Stimulated activated CD4-positive, alpha-beta T cell treated with anti-CD3 and anti-CD28 coated beads, Interleukin-12 subunit alpha, Interleukin-12 subunit beta, amount 100 ng/mL, for 48 hours (primary cell): ENCODE results near the gene SLC9A9.
"Not testable (repeated sequence)": the region's sequence is repeated elsewhere in the genome, so short reads cannot be mapped to it uniquely, and the experiment has no call there.

Source experiments
- DNase-seq, 3 donors: peaks; one replicate each; pipeline ENCODE4 v3.0.0-alpha.2; 2020; ENCODE audit warnings: low read depth in 2 of 3, low spot score in 1 of 3

Gene SLC9A9

DNA sequence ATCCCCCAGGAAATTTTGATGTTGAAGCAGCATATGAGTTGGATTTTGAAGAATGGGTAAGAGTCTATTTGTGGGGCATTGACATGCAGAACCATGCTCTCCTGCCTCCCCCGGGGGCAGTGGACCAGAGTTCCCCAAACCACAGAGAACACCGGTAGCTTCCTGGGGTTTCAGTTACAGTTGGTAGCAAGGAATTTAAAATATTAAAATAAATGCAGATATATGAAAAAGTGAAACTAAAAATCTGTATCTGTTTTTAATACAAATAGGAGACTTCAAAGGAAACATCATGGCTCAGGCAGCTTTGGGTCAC lies 37.4 kb downstream of the SLC9A9 start:
- DNase-seq, result no peak

DNA sequence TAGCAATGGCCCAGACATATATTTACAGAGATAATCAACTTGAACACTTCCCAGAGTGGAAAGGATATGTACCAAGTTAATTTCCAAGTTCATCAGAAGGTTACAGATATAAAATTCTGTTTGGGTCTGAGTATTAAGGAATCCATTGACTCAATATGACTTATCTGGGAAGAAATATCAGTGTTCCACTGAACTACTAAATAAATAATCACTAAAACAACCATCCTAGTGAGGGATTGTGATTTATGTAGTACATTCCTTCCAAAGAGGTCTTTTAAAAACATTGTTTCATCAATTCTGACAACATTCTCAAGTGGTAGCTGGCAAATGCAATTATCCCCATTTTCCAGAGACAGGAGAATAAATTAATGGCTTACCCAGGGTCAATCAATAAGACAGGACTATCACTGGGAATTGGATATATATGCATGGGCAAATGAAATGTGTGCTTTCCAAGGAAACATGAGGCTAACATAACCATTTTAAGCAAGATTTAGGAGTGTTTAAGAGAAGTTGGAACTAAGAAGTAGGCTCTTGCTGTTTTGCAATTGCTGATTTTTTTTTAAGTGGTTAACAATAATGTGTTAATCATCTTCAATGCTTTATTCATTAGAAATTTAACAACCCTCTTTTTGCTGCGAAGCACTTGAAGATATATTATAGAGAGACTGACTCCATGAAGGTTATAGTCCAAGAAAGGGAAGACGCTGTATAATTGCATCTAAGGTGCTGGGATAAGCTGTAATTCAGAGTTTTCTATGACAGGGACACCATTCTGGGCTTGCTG lies 37.9 kb downstream of the SLC9A9 start:
- no peak for DNase-seq

DNA sequence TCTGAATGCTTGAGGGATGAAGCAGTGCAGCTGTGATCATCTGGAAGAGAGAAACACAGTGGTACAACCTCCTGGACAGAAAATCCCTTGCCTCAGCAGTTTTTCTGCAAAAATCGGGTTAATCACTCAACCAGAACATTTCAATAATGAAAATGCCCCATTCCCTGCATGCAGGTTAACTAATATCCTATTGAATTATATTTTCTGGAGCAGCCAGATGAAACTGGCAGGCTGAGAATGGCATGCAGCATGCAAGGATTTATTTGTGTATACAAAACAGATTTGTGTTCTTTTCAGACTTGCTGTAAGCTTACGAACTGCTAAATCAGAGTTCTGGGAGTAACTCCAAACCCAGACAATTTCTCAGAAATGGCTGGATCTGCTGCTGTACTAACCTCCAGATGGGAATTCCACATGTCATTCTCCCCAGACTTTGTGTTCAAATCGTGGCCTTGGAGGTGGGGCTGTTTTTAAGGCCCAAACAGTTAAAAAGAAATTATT lies 39.1 kb downstream of the SLC9A9 start:
- DNase-seq, result no peak

DNA sequence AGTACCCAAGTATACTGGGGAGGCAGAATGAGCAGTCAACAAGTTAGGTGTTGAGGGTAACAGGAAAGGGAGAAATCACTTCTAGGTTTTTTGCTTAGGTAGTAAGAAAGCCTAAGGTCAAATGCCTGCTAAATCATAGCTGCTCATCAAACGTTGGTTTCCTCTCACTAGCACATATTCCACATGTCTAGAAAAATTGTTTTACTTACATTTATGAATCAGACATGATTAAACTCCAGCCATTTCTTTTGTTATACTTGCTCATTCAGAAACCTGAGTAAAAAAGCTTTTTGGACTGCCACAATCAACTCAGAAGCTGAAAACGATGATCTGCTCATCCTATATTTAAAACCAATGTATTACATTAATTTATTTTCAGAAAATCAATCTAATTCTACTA lies 40.2 kb downstream of the SLC9A9 start:
- DNase-seq, result no peak

DNA sequence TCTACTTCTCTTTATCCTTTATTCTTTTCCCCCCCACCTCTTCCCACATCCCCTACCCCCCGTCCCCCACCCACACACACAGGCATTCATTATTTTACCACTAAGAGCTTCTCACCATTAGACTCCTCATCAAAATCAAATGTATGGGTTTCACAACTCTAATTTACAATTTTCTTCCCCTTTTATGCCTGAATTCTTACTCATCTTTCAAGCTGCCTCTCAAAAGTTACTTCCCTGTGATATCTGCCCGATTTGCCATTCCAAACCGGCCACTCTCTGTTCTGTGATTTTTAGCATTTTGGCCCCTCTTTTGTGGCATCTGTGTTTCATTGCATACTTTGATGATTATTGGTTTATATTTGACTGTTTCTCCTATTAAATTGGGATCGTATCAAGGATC lies 42.2 kb downstream of the SLC9A9 start:
- DNase-seq, result no peak

DNA sequence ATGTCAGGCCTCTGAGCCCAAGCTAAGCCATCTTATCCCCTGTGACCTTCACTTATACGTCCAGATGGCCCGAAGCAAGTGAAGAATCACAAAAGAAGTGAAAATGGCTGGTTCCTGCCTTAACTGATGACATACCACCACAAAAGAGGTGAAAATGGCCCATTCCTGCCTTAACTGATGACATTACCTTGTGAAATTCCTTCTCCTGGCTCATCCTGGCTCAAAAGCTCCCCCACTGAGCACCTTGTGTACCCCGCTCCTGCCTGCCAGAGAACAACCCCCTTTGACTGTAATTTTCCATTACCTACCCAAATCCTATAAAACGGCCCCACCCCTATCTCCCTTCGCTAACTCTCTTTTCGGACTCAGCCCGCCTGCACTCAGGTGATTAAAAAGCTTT lies 42.8 kb downstream of the SLC9A9 start:
- not testable (repeated sequence) for DNase-seq

DNA sequence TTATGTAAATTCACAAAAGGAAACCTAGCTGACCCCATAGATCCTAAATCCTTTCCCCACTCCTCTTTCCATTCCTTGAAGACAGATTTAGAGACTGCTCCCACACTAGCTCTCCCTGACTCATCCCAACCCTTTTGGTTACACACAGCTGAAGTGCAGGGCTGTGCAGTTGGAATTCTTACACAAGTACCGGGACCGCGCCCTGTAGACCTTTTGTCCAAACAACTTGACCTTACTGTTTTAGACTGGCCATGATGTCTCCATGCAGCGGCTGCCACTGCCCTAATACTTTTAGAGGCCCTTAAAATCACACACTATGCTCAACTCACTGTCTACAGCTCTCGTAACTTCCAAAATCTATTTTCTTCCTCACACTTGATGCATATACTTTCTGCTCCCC lies 47.2 kb downstream of the SLC9A9 start:
- not testable (repeated sequence) for DNase-seq

DNA sequence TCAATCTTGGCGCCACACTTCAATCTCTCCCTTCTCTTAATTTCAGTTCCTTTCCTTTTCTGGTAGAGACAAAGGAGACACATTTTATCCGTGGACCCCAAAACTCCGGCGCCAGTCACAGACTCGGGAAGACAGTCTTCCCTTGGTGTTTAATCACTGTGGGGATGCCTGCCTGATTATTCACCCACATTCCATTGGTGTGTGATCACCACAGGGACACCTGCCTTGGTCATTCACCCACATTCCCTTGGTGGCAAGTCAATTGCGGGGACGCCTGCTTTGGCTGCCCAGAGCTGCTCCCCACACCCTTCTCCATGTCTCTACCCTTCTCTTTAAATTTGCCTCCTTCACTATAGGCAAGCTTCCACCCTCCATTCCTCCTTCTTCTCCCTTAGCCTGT lies 50.1 kb downstream of the SLC9A9 start:
- not testable (repeated sequence) for DNase-seq

DNA sequence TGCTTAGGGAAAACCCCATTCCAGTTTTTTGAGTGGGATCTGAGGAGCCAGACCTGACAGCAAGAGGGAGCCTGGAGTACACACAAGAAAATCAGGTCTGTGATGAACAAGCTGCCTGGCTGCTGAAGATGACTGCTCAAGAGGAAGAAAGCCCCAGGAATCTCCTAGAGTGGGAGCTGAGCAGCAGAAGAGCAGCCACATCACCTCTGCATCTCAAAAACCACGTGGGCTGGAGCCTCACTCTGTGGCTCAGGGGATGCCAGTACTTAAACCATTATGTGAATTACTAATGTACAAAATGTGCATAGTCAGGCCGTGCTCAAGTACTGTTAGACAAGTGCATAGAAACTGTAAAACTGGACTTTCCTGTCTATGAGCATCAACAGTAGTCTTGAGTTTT lies 52.4 kb downstream of the SLC9A9 start:
- DNase-seq, result no peak

DNA sequence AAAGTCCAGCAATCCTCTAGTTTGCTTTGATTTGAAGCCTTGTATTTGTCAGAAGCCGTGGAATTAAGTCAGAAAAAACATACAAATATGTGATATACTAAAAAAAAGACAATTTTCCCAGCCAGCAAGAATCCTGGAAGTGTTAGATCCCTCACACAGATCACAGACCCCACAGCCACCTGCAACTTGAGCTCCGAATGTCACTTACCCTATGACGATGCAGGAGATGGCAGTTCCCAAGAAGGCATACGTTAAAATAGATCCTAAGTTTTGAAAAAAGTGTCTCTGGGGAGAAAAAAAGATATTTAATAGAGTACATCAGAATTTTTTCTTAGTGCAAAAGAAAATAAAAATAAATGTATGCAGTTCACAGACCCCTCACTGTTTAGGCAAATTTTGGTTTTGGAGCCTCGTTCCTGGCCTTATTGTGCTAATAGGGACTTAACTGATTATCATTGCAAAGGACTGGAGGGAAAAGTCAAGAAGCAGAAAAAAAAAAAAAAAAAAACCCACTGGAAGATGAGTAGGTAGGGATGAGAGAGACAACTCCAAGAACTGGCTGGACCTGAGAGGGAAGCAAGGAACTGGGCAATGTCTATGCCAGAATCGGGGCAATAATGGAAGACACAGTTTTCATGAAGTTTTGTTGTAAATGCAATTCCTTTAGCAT lies 53.3 kb downstream of the SLC9A9 start:
- no peak for DNase-seq

DNA sequence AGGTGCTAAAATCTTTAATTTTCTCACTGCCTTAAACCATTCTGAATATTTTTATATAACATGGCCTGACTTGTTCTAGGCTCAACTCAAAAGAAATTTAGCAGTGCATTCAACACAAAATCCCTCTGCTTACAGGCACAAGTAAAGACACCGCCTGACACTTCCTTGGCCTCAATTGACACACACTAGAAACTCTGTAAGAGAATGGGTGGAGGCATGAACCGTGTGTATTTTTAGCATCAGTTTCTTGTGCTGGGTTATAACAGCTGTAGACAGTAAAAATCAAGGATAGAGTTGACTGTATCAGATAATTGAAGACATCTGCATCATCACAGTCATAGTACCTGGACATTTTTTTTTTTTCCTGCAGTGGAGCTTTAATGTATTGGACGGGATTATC lies 54.3 kb downstream of the SLC9A9 start:
- no peak for DNase-seq

DNA sequence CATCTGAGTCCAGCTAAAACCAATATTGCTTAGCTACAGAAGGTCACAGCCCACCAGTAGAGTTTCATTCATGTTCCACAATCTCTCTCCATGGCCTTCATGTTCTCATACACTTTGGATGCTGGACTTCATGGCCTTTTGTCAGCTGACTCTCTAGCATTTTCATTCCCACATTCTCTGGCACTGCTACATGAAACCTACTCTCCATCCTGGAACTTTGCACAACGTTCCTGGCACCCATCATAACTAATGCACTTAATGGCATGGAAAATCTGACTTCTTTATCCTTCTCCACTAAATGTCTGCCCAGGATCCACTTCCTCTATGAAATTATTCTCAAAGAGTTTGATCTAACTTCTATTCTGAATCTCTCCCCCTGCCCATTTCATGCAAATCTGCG lies 56.9 kb downstream of the SLC9A9 start:
- no peak for DNase-seq

DNA sequence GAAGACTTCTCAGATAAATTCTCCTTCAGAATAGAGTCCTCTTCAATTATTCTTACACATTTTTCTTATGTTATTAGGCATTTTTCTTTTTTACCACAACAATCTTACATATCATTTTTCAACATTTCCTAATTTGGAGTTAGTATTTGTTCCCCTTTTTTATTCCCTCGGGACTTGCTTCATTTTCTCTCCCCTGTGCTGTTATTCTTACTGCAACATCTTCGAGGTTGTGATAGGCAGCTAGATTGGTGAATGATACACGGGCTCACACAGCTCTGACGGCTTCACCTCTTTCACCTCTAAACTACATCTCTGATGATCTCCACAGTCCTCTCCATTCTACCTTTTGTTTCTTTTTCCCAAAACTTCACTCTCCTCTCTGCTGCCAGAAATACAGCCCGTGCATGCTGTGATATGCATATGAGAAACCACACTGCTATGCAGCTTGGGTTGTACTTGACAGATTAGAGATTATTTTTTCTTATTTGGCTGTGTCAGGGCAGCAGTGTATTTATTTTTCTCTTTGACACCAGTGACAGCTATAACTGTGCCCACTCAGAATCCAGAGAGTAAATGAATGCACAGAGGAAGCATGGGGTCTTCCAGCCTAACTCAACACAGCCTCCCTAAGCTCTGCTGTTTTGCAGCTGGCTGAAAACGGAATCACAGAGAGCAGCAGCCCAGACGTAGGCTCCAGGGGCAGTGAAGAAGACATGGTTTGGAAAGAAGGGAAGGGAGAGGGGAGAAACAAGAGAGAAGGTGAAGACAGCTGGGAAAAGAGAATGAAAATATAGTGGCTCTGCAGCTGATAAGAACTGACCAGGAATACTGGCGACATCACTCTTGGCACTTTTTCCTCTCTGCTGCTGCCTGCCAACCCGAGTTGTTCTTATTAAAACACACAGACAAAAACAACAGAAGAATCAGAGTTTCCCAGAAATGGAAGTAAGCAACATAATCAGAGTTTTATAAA lies 61.8 kb downstream of the SLC9A9 start:
- DNase-seq, result no peak

DNA sequence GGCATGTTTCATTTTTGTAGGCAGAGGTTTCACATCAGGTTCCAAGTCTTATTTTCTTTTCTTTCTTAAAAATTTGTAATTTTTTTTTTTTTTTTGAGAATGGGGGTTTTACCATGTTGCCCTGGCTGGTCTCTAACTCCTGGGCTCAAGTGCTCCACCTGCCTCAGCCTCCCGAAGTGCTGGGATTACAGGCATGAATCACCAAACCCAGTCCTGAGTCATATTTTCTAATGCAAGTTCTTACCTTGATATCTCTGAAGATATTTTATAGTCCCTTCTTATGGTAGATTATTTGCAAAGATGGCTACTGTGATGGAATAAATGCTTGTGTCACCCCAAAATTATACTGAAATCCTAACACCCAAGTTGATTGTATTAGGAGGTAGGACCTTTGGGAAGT lies 63.8 kb downstream of the SLC9A9 start:
- no peak for DNase-seq

DNA sequence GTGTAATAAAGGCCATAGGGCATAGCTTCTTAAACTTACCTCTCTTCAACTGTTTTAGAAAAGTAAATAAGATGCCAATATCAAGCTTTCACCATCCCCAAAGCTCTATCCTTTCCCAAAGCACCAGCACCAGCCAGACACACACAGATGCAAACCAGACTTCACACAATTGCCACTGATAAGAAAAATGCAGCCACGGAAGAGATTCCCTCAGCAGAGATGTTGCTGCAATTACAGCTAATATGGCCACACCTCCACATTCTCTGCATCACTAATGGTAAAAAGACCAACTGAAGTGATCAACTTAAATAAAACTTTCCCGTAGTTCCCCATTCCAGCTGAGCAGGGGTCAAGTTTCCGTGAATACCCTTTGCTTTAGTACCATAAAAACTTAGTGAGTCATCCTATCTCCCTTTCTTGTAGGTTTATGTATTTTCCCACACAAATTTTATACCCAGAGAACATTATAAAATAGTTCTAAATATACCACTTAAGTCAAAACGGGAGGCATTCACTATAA lies 64.4 kb downstream of the SLC9A9 start:
- no peak for DNase-seq

DNA sequence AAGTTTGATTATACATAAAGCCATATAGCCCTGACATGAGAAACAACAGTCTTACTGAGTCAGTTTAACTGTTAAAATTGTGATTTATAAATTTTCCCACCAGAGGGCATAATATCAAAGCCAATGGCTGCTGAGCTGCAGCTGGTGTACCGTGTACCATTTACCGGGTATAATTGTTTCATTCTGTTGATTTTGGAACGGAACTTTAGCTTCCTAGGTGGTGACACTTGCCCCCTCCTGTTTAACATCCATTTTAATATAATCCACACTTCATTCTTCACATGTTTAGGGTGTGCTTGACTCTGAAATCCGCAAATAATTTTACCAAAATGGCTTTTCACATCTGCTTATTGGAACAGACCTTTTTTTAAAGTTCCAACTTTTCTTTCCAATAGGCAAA lies 72.8 kb downstream of the SLC9A9 start:
- DNase-seq, result no peak

DNA sequence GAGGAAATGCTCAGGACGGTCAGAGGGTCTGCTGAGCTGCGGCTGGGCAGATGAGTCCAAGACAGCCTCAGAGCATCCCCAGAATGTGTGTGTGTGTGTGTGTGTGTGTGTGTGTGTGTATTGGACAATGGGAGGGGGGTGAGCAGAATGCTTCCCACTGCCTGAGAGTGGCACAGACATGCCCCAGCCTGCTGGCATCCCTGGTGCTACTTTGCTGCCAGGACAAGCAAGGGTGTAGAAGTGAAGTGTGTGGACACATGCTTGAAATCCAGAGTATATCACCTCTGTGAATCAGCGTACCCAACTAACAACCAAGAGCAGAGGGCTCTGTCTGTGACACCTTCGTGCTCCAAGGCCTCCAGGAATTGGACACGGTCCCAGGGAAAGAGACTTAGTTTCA lies 76.3 kb downstream of the SLC9A9 start:
- no peak for DNase-seq

DNA sequence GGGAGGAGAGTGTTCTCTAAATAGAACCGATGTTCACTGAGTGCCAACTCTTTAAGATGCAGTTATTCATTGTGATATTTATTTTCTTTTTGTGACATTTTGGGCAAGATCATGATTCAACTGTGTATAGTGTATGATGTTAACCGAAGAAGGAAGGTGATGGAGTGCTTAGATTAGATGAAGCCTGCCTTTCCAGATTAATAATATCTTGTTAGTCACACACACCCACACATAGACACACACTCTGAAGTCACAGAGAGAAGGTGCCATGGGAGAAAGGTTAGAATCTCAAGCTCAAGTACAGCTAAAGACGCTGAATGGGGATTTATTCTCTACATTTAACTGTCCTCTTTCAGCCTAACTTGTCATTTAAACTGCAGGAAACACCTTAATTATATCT lies 77.0 kb downstream of the SLC9A9 start:
- no peak for DNase-seq

DNA sequence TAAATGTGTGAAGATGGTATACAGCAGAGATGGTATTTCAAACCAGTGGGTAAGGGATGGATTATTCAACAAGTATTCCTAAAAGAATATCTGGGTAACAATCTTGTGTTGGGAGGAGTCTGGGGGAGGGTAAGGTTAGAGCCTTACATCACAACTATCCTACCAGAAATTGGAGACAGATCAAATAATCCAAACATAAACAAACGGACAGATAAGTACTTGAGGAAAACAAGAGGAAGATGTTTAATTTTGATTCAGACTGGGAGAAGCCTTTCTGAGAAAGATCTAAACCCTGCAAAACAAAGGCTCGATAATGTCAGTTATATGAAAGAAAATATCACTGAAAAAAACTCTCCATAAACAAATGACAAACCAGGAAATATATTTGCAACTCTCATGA lies 77.9 kb downstream of the SLC9A9 start:
- no peak for DNase-seq

DNA sequence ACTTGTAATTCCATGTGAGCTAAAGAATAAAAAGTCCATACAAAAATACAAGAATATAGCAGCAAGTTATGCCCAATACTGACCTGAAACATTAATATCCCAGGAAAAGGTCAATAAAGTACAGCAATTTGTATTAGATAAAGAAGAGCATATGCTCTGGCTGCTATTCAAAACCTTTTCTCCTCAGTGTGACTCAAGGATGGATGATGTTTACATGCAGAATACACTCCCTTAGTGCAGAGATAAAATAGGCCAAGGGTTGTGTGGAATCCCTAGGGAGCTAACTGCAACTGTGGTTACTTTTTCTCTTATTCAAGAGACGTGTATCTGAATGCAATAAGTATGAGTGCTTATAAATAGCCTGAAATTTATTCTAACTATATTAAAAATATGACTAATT lies 78.7 kb downstream of the SLC9A9 start:
- no peak for DNase-seq

DNA sequence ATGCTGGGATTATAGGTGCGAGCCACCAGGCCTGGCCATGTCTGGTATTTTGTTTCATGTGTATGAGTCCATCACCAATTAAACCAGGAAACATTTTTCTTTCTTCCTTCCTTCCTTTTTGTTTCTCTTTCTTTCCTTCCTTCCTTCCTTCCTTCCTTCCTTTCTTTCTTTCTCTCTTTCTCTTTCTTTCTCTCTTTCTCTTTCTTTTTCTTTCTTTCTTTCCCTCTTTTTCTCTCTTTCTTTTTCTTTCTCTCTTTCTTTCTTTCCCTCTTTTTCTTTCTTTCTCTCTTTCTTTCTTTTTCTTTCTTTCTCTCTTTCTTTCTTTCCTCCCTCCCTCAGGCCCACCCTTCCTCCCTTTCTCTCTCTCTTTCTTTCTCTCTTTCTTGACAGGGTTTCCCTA lies 83.4 kb downstream of the SLC9A9 start:
- DNase-seq, result no peak
